ENCODE results near the gene PPA2.

Gene PPA2

DNA sequence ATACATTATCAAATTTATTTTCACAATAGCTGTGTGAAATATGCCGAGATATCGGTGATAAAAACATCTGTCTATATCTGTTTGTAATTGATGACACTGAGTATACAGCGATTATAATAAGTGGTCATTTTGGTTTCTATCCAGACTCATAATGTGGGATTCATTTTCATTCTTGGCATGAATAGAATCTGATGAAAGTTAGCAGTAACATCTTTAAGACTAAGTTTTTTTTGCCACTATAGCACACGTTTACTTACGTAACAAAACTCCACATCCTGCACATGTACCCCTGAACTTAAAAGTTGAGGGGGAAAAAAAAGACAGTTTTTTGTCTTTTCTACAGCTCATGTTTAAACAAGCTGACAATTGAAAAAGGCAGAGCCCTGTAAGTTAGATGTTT is 86.4 kb downstream of the PPA2 start:
- no peak for DNase-seq

GRCh38 chr4:105386012-105386411 is 87.8 kb downstream of the PPA2 start:
- DNase-seq: no peak

- no peak for DNase-seq
Observed at GRCh38 chr4:105374071-105374470, 99.8 kb downstream of the PPA2 start.

GRCh38 chr4:105373324-105373723 is 100.5 kb downstream of the PPA2 start:
- no peak for DNase-seq

GRCh38 chr4:105369988-105370387 is 103.9 kb downstream of the PPA2 start:
- no peak for DNase-seq

DNA sequence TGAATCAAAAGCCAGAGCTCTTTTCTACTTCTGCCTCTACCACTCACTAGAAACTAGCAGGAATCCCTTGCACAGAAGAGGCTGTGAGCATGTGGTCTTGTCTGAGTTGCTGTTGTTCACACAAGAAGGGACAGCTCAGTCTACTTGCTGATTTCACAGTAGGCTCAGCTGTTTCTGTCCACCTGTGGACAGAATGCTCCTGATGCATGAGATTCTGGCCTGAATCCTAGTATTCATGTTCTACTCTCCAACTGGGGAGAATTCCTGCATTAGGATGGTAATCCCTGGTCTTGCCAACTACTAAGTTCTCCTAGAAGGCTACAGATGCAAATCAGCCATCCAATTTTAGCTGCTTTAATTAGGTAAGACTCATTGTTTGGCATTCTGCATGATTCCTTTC is 112.8 kb downstream of the PPA2 start:
- no peak for DNase-seq

- DNase-seq: no peak
Observed at GRCh38 chr4:105357258-105357980, 116.4 kb downstream of the PPA2 start.

DNA sequence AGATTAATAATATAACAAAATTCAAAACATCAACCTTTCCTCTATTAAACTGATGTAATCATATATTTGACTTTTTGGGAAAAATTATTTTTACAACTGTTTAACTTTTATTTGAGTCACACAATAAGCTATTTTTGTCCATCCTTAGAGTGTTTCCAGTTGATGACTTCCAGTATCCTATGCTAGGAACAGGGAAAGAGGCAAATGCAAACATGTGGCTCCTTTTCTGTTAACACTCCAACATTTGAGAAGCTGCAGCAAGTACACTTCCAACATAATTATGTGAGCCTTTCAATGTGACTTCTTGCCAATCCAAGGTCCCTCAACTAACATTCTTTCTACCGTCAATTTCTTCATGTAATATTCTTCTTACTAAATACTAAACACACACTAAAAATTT is 117.7 kb downstream of the PPA2 start:
- no peak for DNase-seq

GRCh38 chr4:105352826-105353225 is 121.0 kb downstream of the PPA2 start:
- DNase-seq: no peak

DNA sequence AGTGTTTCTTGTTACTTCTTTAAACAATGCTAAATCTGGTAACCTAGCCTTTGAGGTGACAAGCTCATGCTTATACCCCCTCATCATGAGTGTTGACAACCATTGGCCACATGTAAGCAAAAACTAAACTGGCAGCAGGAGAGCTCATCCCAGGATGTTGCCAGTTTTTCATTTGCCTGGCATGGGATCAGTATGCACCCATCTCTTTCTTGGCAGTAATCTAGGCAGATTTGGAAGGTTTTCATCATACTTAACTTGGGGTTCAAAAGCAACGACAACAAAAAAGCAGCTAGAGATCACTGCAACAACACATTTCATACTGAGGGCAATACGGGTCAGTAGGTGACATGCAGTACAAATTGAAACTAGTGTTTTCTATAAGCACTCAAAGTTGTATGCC is 122.0 kb downstream of the PPA2 start:
- DNase-seq: no peak

DNA sequence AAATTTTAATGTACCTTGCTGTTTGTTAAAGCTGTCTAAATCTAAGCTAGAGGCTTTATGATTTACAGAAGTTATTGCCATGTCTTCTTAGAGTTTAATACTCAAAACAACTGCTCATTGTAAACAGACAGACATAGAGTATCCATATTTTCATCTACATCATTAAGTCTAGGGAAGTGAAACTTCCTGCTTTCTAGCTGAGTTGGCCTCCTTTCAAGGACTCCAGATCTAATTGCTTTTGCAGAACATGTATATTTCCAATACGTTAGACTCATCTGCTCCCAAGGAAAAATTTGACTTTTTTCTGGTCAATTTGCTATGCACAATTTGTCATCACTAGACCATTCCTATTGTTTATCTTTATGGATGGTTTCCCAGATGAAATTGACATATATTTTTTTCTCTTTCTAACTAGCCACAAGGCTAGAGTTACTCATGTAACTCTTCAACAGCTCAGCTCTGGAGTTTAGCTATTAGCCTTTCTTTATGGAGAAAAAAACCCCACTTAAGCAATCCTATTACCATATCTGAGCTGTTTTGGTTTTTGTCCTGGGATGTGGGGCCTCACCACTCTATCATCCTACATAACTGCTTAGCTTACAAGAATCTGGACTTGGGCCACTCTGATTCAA is 122.9 kb downstream of the PPA2 start:
- no peak for DNase-seq

- DNase-seq: no peak
Observed at GRCh38 chr4:105348719-105349118, 125.1 kb downstream of the PPA2 start.

- no peak for DNase-seq
Observed at GRCh38 chr4:105346869-105347268, 127.0 kb downstream of the PPA2 start.

DNA sequence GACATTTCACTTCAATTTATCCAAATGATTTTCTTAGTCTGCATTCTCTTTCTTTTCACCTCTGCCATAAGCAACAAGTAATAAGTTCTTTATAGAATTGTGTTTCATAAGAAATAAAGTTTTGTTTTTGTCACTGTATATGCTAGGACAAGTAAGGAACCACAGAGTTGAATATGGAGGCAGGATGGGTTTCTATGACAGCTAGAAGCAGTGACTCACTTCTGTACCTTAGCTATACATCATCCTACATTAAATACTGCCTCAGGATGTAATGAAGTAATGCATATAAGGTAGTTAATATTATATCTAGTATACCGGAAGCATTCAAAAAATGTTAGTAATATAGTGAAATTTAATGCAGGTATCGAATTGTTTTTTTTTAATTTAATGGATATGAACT is 128.0 kb downstream of the PPA2 start:
- no peak for DNase-seq

DNA sequence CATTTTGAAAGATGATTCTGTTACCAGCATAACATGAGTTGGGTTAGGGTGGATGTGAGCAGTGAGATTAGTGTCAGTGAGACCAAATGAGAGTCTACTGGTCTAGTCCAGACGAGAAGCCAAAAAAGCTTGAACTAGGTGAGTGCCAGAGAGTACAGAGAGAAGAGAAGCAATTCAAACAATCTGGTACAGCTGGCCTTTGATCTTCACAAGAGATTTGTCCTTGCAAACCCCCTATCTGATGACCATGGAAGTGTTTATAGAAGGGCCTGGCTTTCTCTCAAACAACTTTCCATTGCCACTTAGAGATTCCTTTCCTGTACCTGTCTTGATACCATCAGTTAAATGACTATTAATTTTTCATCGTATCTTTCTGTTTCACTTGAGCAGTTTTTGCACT is 128.5 kb downstream of the PPA2 start:
- DNase-seq: no peak

DNA sequence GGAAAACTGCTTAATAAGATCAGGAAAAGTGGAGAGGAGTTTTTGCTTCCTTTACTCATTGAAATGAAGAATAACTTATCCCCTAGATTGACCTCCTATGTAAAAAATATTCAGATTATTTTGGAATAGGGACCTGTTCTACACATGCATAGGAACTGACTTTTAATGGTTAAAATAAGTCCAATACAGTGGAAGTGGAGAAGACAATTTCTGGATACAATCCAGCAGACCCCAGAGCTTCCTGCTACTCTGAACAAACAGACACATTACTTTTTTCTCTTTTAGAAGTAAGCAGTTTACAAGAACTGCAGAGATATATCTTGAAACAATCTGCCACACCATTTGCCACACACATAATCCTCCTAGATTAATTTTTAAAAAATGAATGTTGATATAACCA is 129.7 kb downstream of the PPA2 start:
- DNase-seq: no peak

DNA sequence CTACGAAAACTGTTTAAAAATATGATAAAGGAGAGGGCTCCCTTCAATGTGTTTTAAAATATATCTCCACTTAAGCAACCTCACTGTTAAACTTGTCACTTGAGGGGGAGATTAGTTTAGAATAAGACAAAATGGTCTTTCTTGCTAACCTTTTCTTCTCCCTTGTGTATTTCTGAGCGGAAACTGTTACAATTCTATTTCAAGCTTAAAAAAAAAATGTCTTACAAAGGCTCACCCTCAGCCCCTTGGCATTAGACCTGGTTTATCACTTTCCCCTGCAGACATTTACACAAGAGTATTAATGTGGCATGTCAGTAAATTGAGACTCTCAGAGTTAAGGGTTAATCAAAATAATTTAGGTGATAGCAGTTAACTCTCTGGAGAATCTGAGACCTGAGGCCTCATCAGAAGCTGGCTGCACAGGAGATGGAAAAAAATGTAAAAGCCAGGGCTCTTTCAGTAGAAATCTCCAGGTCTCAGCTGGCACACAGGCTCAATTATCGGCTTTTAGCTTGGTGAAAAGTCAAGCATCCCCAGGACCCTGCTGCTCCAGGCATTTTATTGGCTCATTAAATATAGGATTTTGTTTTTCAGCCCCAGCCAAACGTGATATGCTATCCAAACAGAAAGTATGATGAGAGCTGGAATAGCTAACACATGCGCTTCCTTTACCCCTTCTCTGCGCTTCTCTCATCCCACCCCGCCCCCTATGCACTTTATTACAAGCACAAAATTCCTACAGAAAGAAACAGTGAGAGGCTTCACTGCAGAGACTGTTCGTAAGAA is 130.5 kb downstream of the PPA2 start:
- no peak for DNase-seq

- DNase-seq: no peak
Observed at GRCh38 chr4:105329081-105329480, 144.8 kb downstream of the PPA2 start.

DNA sequence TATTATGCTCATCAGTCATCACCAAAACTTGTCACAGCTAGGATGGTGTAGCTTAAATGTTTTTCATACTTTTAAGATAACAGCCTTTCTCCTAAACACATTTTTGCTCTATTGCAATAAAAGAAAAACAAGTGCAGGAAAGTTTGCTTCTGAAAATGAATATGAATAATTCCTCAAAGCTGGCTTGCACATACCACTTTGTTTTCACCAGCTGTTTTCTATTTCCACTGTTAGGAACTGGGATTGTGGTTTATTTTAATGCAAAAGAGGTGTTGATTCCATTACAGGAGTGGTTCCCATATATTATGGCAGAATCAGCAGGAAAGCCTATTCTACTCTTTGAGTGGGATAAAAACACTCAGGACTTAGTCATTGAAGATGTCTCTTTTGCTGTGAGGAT is 145.9 kb downstream of the PPA2 start:
- DNase-seq: no peak

DNA sequence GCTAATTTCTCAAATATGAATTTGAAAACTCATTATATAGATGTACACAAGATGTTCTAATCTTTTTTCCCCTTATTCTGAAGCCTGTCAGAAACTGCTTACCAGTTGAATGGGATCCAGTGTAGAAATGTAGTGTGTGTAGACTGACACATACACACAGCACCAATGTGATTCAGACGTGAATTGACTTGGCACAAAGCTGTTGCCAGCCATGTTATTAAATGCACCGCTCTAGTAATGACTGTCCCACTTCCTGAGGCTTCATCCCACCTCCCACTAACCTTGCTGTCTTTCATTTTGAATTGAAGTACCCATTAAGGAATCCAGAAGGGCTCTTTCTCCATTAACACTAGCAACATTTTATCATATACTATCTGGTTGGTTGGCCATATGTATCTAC is 146.6 kb downstream of the PPA2 start:
- no peak for DNase-seq

Data from CD4-positive, alpha-beta T cell treated with Interleukin-4 for 1 hour (primary cell).